Loucy (cell line): Measurements from ENCODE around the gene ANKRD26.

ENCODE experiments used
- H2AFZ ChIP-seq: fragments of 200-600 bp; sonication (generic); 2 replicates; pipeline ENCODE4 v1.6.0; 2016; ENCODE audit warnings: antibody characterized with exemption, mild to moderate bottlenecking, low read length, moderate library complexity
- H3F3A ChIP-seq: fragments of 200-600 bp; 2 replicates; pipeline ENCODE4 v1.6.0; 2016; ENCODE audit warnings: antibody characterized with exemption, low read depth, mild to moderate bottlenecking
- H3K27me3 ChIP-seq: fragments of 200-600 bp; sonication (generic); 2 replicates; pipeline ENCODE4 v1.6.1; 2014; ENCODE audit warnings: low read length, mild to moderate bottlenecking; ENCODE audit not compliant: insufficient read depth, poor library complexity, severe bottlenecking
- H3K36me3 ChIP-seq: fragments of 200-600 bp; sonication (generic); 2 replicates; pipeline ENCODE4 v1.6.1; 2016; ENCODE audit warnings: low read length; ENCODE audit not compliant: insufficient read depth
- H3K4me1 ChIP-seq: fragments of 200-600 bp; sonication (generic); 2 replicates; pipeline ENCODE4 v1.5.1; 2014; ENCODE audit warnings: low read length, mild to moderate bottlenecking; ENCODE audit not compliant: insufficient read depth, poor library complexity, severe bottlenecking
- H3K4me2 ChIP-seq: fragments of 200-600 bp; sonication (generic); 2 replicates; pipeline ENCODE4 v1.6.0; 2014; ENCODE audit warnings: antibody characterized with exemption, low read length, low read depth, mild to moderate bottlenecking; ENCODE audit not compliant: poor library complexity, severe bottlenecking
- H3K4me3 ChIP-seq: fragments of 200-600 bp; sonication (generic); 2 replicates; pipeline ENCODE4 v1.5.1; 2014; ENCODE audit warnings: low read length, mild to moderate bottlenecking, mixed read lengths; ENCODE audit not compliant: poor library complexity, severe bottlenecking
- H3K79me2 ChIP-seq: fragments of 200-600 bp; sonication (generic); 2 replicates; pipeline ENCODE4 v1.6.1; 2014; ENCODE audit warnings: low read length; ENCODE audit not compliant: insufficient read depth
- H3K9ac ChIP-seq: fragments of 200-600 bp; sonication (generic); 2 replicates; pipeline ENCODE4 v1.6.0; 2014; ENCODE audit warnings: mild to moderate bottlenecking, low read depth, low read length, moderate library complexity; ENCODE audit not compliant: poor library complexity, severe bottlenecking
- H3K9me2 ChIP-seq: fragments of 200-600 bp; sonication (generic); replicated peaks from 2 replicates; pipeline ENCODE4 v1.6.1; 2016; ENCODE audit warnings: low read depth, low read length, mixed read lengths
- H3K9me3 ChIP-seq: fragments of 200-600 bp; sonication (generic); 2 replicates; pipeline ENCODE4 v1.6.1; 2014; ENCODE audit warnings: mild to moderate bottlenecking, antibody characterized with exemption, low read length, low read depth; ENCODE audit not compliant: insufficient read depth
- H4K20me1 ChIP-seq: fragments of 200-600 bp; sonication (generic); 2 replicates; pipeline ENCODE4 v1.6.0; 2014; ENCODE audit warnings: antibody characterized with exemption, low read length, mild to moderate bottlenecking; ENCODE audit not compliant: insufficient read depth, poor library complexity, severe bottlenecking
- CTCF ChIP-seq: fragments of 200-600 bp; sonication (generic); conservative IDR thresholded peaks from 2 replicates; pipeline ENCODE4 v1.5.1; 2014; ENCODE audit warnings: mild to moderate bottlenecking, antibody characterized with exemption, low read length
- EZH2phosphoT487 ChIP-seq: fragments of 200-600 bp; IDR thresholded peaks from 2 replicates; pipeline ENCODE4 v1.6.1; 2018; ENCODE audit warnings: antibody characterized with exemption, mild to moderate bottlenecking, moderate library complexity, borderline replicate concordance

The ANKRD26 gene

DNA sequence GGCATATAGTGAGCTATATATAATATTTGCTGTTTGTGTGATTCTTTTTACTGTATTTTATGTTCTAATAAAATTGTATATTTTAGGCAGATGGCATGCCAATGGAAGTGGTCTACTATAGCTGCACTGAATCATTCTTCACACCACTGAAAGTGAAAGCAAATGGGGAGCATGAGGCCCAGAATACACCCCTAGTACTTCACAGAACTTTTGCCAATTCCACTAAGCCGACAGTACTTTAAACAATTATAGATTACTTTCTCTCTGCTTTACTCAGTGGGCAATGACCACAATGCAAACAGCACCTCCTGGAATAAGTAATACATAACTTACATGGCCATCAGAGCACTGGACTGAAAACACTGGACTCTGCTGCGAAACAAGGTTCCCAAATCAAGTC lies 70.2 kb downstream of the ANKRD26 start:
- H3K4me3 ChIP-seq, result no peak overlapping the region
- H3F3A ChIP-seq, result no peaks in the 10 kb centered on the region
- H3K4me2 ChIP-seq, result no peak overlapping the region
- TF ChIP-seq EZH2phosphoT487 (no peak), CTCF (no peak)
- no peak overlapping the region for H3K9ac ChIP-seq
- H3K36me3 ChIP-seq, result no peaks in the 10 kb centered on the region
- no peaks in the 10 kb centered on the region for H3K79me2 ChIP-seq
- H4K20me1 ChIP-seq, result no peaks in the 10 kb centered on the region
- H3K9me3 ChIP-seq, result no peaks in the 10 kb centered on the region
- H3K9me2 ChIP-seq, result no peaks in the 10 kb centered on the region
- H2AFZ ChIP-seq, result no peak overlapping the region
- H3K27me3 ChIP-seq, result no peaks in the 10 kb centered on the region
- H3K4me1 ChIP-seq, result no peaks in the 10 kb centered on the region

GRCh38 chr10:27022048-27022447 lies 78.2 kb downstream of the ANKRD26 start:
- peaks cover 10% of the 10 kb centered on the region for H3K4me1 ChIP-seq
- H2AFZ ChIP-seq, result no peak overlapping the region
- H4K20me1 ChIP-seq, result no peaks in the 10 kb centered on the region
- no peaks in the 10 kb centered on the region; the same call in 1 of the 2 replicates for H3F3A ChIP-seq
- no peaks in the 10 kb centered on the region for H3K27me3 ChIP-seq
- no peaks in the 10 kb centered on the region for H3K9me3 ChIP-seq
- H3K4me2 ChIP-seq, result no peak overlapping the region
- H3K4me3 ChIP-seq, result no peak overlapping the region
- no peaks in the 10 kb centered on the region for H3K9me2 ChIP-seq
- H3K36me3 ChIP-seq, result no peaks in the 10 kb centered on the region
- TF ChIP-seq CTCF (no peak; the same call in 1 of the 2 replicates), EZH2phosphoT487 (no peak)
- H3K9ac ChIP-seq, result no peak overlapping the region
- no peaks in the 10 kb centered on the region for H3K79me2 ChIP-seq

DNA sequence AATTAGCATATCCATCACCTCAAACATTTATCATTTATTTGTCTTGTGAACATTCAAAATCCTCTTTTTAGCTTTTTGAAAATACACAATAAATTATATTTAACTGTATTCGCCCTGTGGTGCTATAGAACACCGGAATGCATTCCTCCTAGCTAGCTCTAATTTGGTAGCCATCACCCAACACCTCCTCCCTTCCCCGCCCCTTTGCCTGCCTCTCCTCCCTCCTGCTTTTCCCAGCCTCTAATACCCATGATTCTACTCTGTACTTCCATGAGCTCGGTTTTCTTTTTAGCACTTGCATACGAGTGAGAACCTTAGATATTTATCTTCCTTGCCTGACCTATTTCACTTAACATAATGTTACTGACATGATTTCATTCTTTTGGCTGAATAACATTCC lies 80.1 kb downstream of the ANKRD26 start:
- Histone ChIP-seq H3K9me3 (no peaks in the 10 kb centered on the region), H3K36me3 (no peaks in the 10 kb centered on the region), H4K20me1 (no peaks in the 10 kb centered on the region), H3K4me1 (peaks cover 10% of the 10 kb centered on the region), H3K4me3 (no peak overlapping the region), H3K79me2 (no peaks in the 10 kb centered on the region), H3K9me2 (no peaks in the 10 kb centered on the region), H3K27me3 (no peaks in the 10 kb centered on the region), H3K4me2 (no peak overlapping the region), H3K9ac (no peak overlapping the region), H3F3A (no peaks in the 10 kb centered on the region; the same call in 1 of the 2 replicates), H2AFZ (no peak overlapping the region)
- no peak for TF ChIP-seq EZH2phosphoT487
- TF ChIP-seq CTCF, result no peak
